Measurements from ENCODE around the gene SMYD3. TPM values are rescaled to one million over a fixed set of nuclear protein-coding genes. Genes with fewer than 3 reads are reported as not detected.

The SMYD3 gene
- total and polyA plus RNA-seq, 12 donors = 13.5 to 78.2 (median 26.8) TPM

- H3K9me3 ChIP-seq (replicated peaks in 1 of 3) = no peaks in the 10 kb centered on the region
- no peak for DNase-seq
- no peaks in the 10 kb centered on the region for H3K4me1 ChIP-seq (replicated peaks in 1 of 2)
- TF ChIP-seq CTCF (IDR thresholded peaks at IDR 0.05) (no peak), POLR2A (IDR thresholded peaks at IDR 0.05) (no peak)
- intact Hi-C loops (cut with DNase I) = no loop called here
- WGBS, 4 donors = 94 to 96% (median 95%) methylated on average over 7 of the region's 7 CpGs
- no peaks in the 10 kb centered on the region for H3K36me3 ChIP-seq (replicated peaks in 1 of 2)
- no peak overlapping the region for H3K27ac ChIP-seq
- H3K4me3 ChIP-seq = no peak overlapping the region
- H3K27me3 ChIP-seq = no peaks in the 10 kb centered on the region
These were observed 674.1 kb downstream of the SMYD3 start for GRCh38 chr1:245832771-245833527.

- Histone ChIP-seq H3K4me3 (no peak overlapping the region), H3K9me3 (replicated peaks in 1 of 3) (no peaks in the 10 kb centered on the region), H3K36me3 (replicated peaks in 1 of 2) (no peaks in the 10 kb centered on the region), H3K27me3 (no peaks in the 10 kb centered on the region), H3K4me1 (replicated peaks in 1 of 2) (no peaks in the 10 kb centered on the region), H3K27ac (no peak overlapping the region)
- intact Hi-C loops (cut with DNase I) = no loop called here
- no peak for DNase-seq
- 83 to 93% (median 86%) methylated on average over 9 of the region's 9 CpGs for WGBS, 4 donors
- TF ChIP-seq CTCF (IDR thresholded peaks at IDR 0.05) (no peak), POLR2A (IDR thresholded peaks at IDR 0.05) (no peak)
These were observed 675.6 kb downstream of the SMYD3 start for GRCh38 chr1:245831518-245831917.

GRCh38 chr1:245829826-245830225 lies 677.3 kb downstream of the SMYD3 start:
- TF ChIP-seq POLR2A (IDR thresholded peaks at IDR 0.05) (no peak), CTCF (IDR thresholded peaks at IDR 0.05) (no peak)
- Histone ChIP-seq H3K27ac (no peak overlapping the region), H3K27me3 (no peaks in the 10 kb centered on the region), H3K4me3 (no peak overlapping the region), H3K4me1 (replicated peaks in 1 of 2) (no peaks in the 10 kb centered on the region), H3K9me3 (replicated peaks in 1 of 3) (no peaks in the 10 kb centered on the region), H3K36me3 (replicated peaks in 1 of 2) (no peaks in the 10 kb centered on the region)
- DNase-seq = no peak
- intact Hi-C loops (cut with DNase I) = no loop called here

- no peak for TF ChIP-seq POLR2A (IDR thresholded peaks at IDR 0.05)
- TF ChIP-seq CTCF (IDR thresholded peaks at IDR 0.05) = no peak
- no peak for DNase-seq
- H3K36me3 ChIP-seq (replicated peaks in 1 of 2) = no peaks in the 10 kb centered on the region
- H3K27ac ChIP-seq = no peak overlapping the region
- H3K9me3 ChIP-seq (replicated peaks in 1 of 3) = no peaks in the 10 kb centered on the region
- H3K4me3 ChIP-seq = no peak overlapping the region
- H3K4me1 ChIP-seq (replicated peaks in 1 of 2) = no peaks in the 10 kb centered on the region
- 88 to 98% (median 96%) methylated on average over 3 of the region's 3 CpGs for WGBS, 4 donors
- no peaks in the 10 kb centered on the region for H3K27me3 ChIP-seq
- intact Hi-C loops (cut with DNase I) = no loop called here
These were observed 677.9 kb downstream of the SMYD3 start for GRCh38 chr1:245829194-245829593.

Data from adrenal gland (tissue), 12 donors.